ENCODE measurements around the gene MCC. TPM values are rescaled to one million over a fixed set of nuclear protein-coding genes. Genes with fewer than 3 reads are reported as not detected.

MCC gene
- total RNA-seq, 1 experiment from 2014 or later: 0.60 TPM

- CTCF ChIA-PET: no interaction called here
- POLR2A ChIA-PET (ENCODE audit: low non-redundant PET): no interaction called here
Observed at GRCh38 chr5:113236536-113237288, 251.5 kb downstream of the MCC start.

DNA sequence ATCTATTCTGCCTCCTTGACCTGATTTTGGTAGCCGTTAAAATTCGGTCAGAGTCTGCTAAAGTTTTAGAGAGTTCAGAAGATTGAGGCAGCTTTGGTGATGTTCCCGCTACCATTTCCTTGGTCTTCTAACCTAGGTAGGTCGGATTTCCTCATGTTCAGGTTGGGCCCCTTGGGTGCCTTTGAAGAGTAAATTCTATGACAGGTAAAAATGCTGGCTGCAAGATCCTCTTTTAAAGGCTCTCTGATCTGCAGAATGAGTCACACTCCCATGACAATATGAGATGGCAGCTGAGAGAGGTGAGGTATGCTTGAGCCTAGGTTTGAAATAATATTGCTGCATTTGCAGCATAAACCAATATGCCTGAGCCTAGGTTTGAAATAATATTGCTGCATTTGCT lies 252.4 kb downstream of the MCC start:
- H3K9me3 ChIP-seq (ENCODE audit: low read depth, low read length, poor library complexity, severe bottlenecking): no peaks in the 10 kb centered on the region
- ChIA-PET POLR2A (ENCODE audit: low non-redundant PET) (no interaction called here), CTCF (no interaction called here)
- no peaks in the 10 kb centered on the region for H3K27me3 ChIP-seq (replicated peaks; ENCODE audit: insufficient read depth, low read depth, low read length, poor library complexity)
- TF ChIP-seq, protein P1, sequence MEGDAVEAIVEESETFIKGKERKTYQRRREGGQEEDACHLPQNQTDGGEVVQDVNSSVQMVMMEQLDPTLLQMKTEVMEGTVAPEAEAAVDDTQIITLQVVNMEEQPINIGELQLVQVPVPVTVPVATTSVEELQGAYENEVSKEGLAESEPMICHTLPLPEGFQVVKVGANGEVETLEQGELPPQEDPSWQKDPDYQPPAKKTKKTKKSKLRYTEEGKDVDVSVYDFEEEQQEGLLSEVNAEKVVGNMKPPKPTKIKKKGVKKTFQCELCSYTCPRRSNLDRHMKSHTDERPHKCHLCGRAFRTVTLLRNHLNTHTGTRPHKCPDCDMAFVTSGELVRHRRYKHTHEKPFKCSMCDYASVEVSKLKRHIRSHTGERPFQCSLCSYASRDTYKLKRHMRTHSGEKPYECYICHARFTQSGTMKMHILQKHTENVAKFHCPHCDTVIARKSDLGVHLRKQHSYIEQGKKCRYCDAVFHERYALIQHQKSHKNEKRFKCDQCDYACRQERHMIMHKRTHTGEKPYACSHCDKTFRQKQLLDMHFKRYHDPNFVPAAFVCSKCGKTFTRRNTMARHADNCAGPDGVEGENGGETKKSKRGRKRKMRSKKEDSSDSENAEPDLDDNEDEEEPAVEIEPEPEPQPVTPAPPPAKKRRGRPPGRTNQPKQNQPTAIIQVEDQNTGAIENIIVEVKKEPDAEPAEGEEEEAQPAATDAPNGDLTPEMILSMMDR (conservative IDR thresholded peaks at IDR 0.05; ENCODE audit: low read depth, low read length): no peak
- TF ChIP-seq EZH2 (IDR thresholded peaks at IDR 0.05; ENCODE audit: borderline replicate concordance, low read depth, low read length, poor library complexity, severe bottlenecking): no peak
- no peak for DNase-seq (ENCODE audit: low spot score)
- H3K27ac ChIP-seq (ENCODE audit: low read depth, low read length, poor library complexity, severe bottlenecking): no peak overlapping the region
- H3K36me3 ChIP-seq (ENCODE audit: insufficient read depth, low read length, poor library complexity, severe bottlenecking): no peaks in the 10 kb centered on the region
- intact Hi-C loops (cut with micrococcal nuclease; ENCODE audit: unreplicated experiment): no loop called here
- H3K4me3 ChIP-seq (ENCODE audit: low read depth, low read length, poor library complexity, severe bottlenecking): no peak overlapping the region
- BruUV-seq (replicated peaks): no TSS peak
- H3K4me1 ChIP-seq (ENCODE audit: insufficient read depth, low read length, poor library complexity, severe bottlenecking): peaks cover 11% of the 10 kb centered on the region

More at GRCh38 chr5:113236536-113237288, 251.5 kb downstream of the MCC start:
- H3K9me3 ChIP-seq (ENCODE audit: low read depth, low read length, poor library complexity, severe bottlenecking): no peaks in the 10 kb centered on the region
- peaks cover 4% of the 10 kb centered on the region for H3K4me1 ChIP-seq (ENCODE audit: insufficient read depth, low read length, poor library complexity, severe bottlenecking)
- peak; percentile 29 for DNase-seq (ENCODE audit: low spot score)
- no peak overlapping the region for H3K4me3 ChIP-seq (ENCODE audit: low read depth, low read length, poor library complexity, severe bottlenecking)
- no peak overlapping the region for H3K27ac ChIP-seq (ENCODE audit: low read depth, low read length, poor library complexity, severe bottlenecking)
- intact Hi-C loops (cut with micrococcal nuclease; ENCODE audit: unreplicated experiment): no loop called here
- no peaks in the 10 kb centered on the region for H3K36me3 ChIP-seq (ENCODE audit: insufficient read depth, low read length, poor library complexity, severe bottlenecking)
- no peaks in the 10 kb centered on the region for H3K27me3 ChIP-seq (replicated peaks; ENCODE audit: insufficient read depth, low read depth, low read length, poor library complexity)
- no peak for TF ChIP-seq EZH2 (IDR thresholded peaks at IDR 0.05; ENCODE audit: borderline replicate concordance, low read depth, low read length, poor library complexity, severe bottlenecking)
- TF ChIP-seq, protein P1 (conservative IDR thresholded peaks at IDR 0.05; ENCODE audit: low read depth, low read length): no peak
- BruUV-seq (replicated peaks): no TSS peak

GRCh38 chr5:113234546-113234945 lies 253.7 kb downstream of the MCC start:
- peaks cover 11% of the 10 kb centered on the region for H3K4me1 ChIP-seq (ENCODE audit: insufficient read depth, low read length, poor library complexity, severe bottlenecking)
- no peak for DNase-seq (ENCODE audit: low spot score)
- no peaks in the 10 kb centered on the region for H3K36me3 ChIP-seq (ENCODE audit: insufficient read depth, low read length, poor library complexity, severe bottlenecking)
- POLR2A ChIA-PET (ENCODE audit: low non-redundant PET): no interaction called here
- CTCF ChIA-PET: no interaction called here
- no TSS peak for BruUV-seq (replicated peaks)
- no peak overlapping the region for H3K27ac ChIP-seq (ENCODE audit: low read depth, low read length, poor library complexity, severe bottlenecking)
- H3K9me3 ChIP-seq (ENCODE audit: low read depth, low read length, poor library complexity, severe bottlenecking): no peaks in the 10 kb centered on the region
- no peak overlapping the region for H3K4me3 ChIP-seq (ENCODE audit: low read depth, low read length, poor library complexity, severe bottlenecking)
- no peaks in the 10 kb centered on the region for H3K27me3 ChIP-seq (replicated peaks; ENCODE audit: insufficient read depth, low read depth, low read length, poor library complexity)
- intact Hi-C loops (cut with micrococcal nuclease; ENCODE audit: unreplicated experiment): no loop called here
- TF ChIP-seq, protein P1 (conservative IDR thresholded peaks at IDR 0.05; ENCODE audit: low read depth, low read length): no peak
- TF ChIP-seq EZH2 (IDR thresholded peaks at IDR 0.05; ENCODE audit: borderline replicate concordance, low read depth, low read length, poor library complexity, severe bottlenecking): no peak

Data from A673 (cell line).